Calu3 (cell line): ENCODE results near the gene SAT2. TPM values are rescaled to one million over a fixed set of nuclear protein-coding genes. Genes with fewer than 3 reads are reported as not detected.
"Not testable (repeated sequence)": the region's sequence is repeated elsewhere in the genome, so short reads cannot be mapped to it uniquely, and the experiment has no call there.

Source experiments
- BruUV-seq: library from RNA; stranded (reverse); fragments of 400-500 nt; replicated peaks from 2 replicates; lab custom pipeline; 2021; lab: Mats Ljungman, UMichigan
- CTCF ChIA-PET: fragments of 300-600 bp; sonication (Branson Sonifier 250); formaldehyde crosslinking; loops from one replicate; lab custom pipeline; 2022; ENCODE audit warnings: antibody characterized with exemption; lab: Charles Lee
- DNase-seq: peaks from one replicate; pipeline ENCODE4 v3.0.0; 2022
- H3K27ac Mint-ChIP-seq: one replicate; pipeline ENCODE4 v1.8.0; 2022; ENCODE audit warnings: mixed read lengths; ENCODE audit not compliant: unreplicated experiment
- H3K27me3 Mint-ChIP-seq: one replicate; pipeline ENCODE4 v1.8.0; 2022; ENCODE audit warnings: mixed read lengths; ENCODE audit not compliant: unreplicated experiment
- H3K36me3 Mint-ChIP-seq: one replicate; pipeline ENCODE4 v1.8.0; 2022; ENCODE audit warnings: mild to moderate bottlenecking, moderate library complexity, mixed read lengths; ENCODE audit not compliant: insufficient read depth, unreplicated experiment
- H3K4me1 Mint-ChIP-seq: one replicate; pipeline ENCODE4 v1.8.0; 2022; ENCODE audit warnings: mild to moderate bottlenecking, low read depth, mixed read lengths; ENCODE audit not compliant: unreplicated experiment
- H3K4me3 Mint-ChIP-seq: one replicate; pipeline ENCODE4 v1.8.0; 2022; ENCODE audit warnings: mild to moderate bottlenecking, low read depth, moderate library complexity, mixed read lengths; ENCODE audit not compliant: unreplicated experiment
- H3K9me3 Mint-ChIP-seq: one replicate; pipeline ENCODE4 v1.8.0; 2022; ENCODE audit warnings: low read depth, mixed read lengths; ENCODE audit not compliant: unreplicated experiment
- CTCF ChIP-seq: fragments of 200-600 bp; IDR thresholded peaks from one replicate; pipeline ENCODE4 v1.8.0; 2022; ENCODE audit warnings: antibody characterized with exemption; ENCODE audit not compliant: unreplicated experiment
- intact Hi-C: fragments of 100-400 bp; cut with micrococcal nuclease; formaldehyde crosslinking; loops from one replicate; pipeline ENCODE4 v1.10.0; 2022; ENCODE audit not compliant: unreplicated experiment
- total RNA-seq: library from RNA; stranded (reverse); gene quantifications from 2 replicates; pipeline ENCODE4 v1.2.3, GENCODE V29; 2022

SAT2 gene
- total RNA-seq, 1 experiment from 2014 or later, result 15.9 TPM

- Mint-ChIP-seq H3K4me3 (peak within 1 kb of the TSS; percentile 68), H3K27ac (no peak within 1 kb of the TSS), H3K27me3 (peaks cover 83% of the 10 kb centered on the region), H3K36me3 (no peaks in the 10 kb centered on the region), H3K4me1 (peaks cover 16% of the 10 kb centered on the region), H3K9me3 (no peaks in the 10 kb centered on the region)
- BruUV-seq, result no TSS peak
- TF ChIP-seq CTCF, result no peak
- DNase-seq, result peak; percentile 24
- intact Hi-C loops, result no loop called here
- CTCF ChIA-PET, result interaction anchor here (0.6 to 0.9 kb wide), 4 partner anchors 9 to 37 kb away, joined by 3 to 6 read pairs (median 4); partner anchors contain the start of gene FXR2
Observed at GRCh38 chr17:7650509-7651096, 23.0 kb upstream of the SAT2 start, which contains the start of gene ATP1B2. ATP1B2 (plus strand) TSS chr17:7650926; CDS start chr17:7651519, 593 bp downstream.

- CTCF ChIA-PET, result interaction anchor here (0.7 kb wide), 1 partner anchor 32 kb away, joined by 3 read pairs; no protein-coding TSS in a partner anchor
- Mint-ChIP-seq H3K4me3 (no peak overlapping the region), H3K4me1 (peaks cover 16% of the 10 kb centered on the region), H3K36me3 (no peaks in the 10 kb centered on the region), H3K27me3 (peaks cover 47% of the 10 kb centered on the region), H3K27ac (no peak overlapping the region), H3K9me3 (no peaks in the 10 kb centered on the region)
- no peak for DNase-seq
- no TSS peak for BruUV-seq
- intact Hi-C loops, result no loop called here
- no peak for TF ChIP-seq CTCF
Observed at GRCh38 chr17:7647018-7647417, 19.4 kb upstream of the SAT2 start.

- CTCF ChIA-PET, result no interaction called here
- no TSS peak for BruUV-seq
Observed at GRCh38 chr17:7646457-7646856, 18.8 kb upstream of the SAT2 start.

GRCh38 chr17:7644775-7645174 is 17.2 kb upstream of the SAT2 start:
- Mint-ChIP-seq H3K4me3 (no peak overlapping the region), H3K27ac (no peak overlapping the region), H3K36me3 (no peaks in the 10 kb centered on the region), H3K9me3 (no peaks in the 10 kb centered on the region), H3K27me3 (peaks cover 24% of the 10 kb centered on the region), H3K4me1 (peaks cover 1% of the 10 kb centered on the region)
- DNase-seq, result no peak
- intact Hi-C loops, result no loop called here
- CTCF ChIA-PET, result no interaction called here
- TF ChIP-seq CTCF, result no peak
- no TSS peak for BruUV-seq

More at GRCh38 chr17:7646457-7646856, 18.8 kb upstream of the SAT2 start:
- no peak overlapping the region for H3K27ac Mint-ChIP-seq
- TF ChIP-seq CTCF, result no peak
- no peaks in the 10 kb centered on the region for H3K36me3 Mint-ChIP-seq
- DNase-seq, result no peak
- no peak overlapping the region for H3K4me3 Mint-ChIP-seq
- no peaks in the 10 kb centered on the region for H3K9me3 Mint-ChIP-seq
- H3K27me3 Mint-ChIP-seq, result peaks cover 41% of the 10 kb centered on the region
- peaks cover 16% of the 10 kb centered on the region for H3K4me1 Mint-ChIP-seq
- intact Hi-C loops, result no loop called here

- H3K9me3 Mint-ChIP-seq, H3K36me3 Mint-ChIP-seq, H3K4me1 Mint-ChIP-seq, intact Hi-C loops, H3K4me3 Mint-ChIP-seq, H3K27me3 Mint-ChIP-seq, H3K27ac Mint-ChIP-seq, DNase-seq, BruUV-seq: not testable (repeated sequence)
- CTCF ChIA-PET, result interaction anchor here (0.8 kb wide), 1 partner anchor 9 kb away, joined by 3 read pairs; the partner anchor contains the start of gene ATP1B2
Observed at GRCh38 chr17:7641635-7642034, 14.0 kb upstream of the SAT2 start.
